ENCODE data around the gene ANO9. TPM values are rescaled to one million over a fixed set of nuclear protein-coding genes. Genes with fewer than 3 reads are reported as not detected.

Gene ANO9
- total and polyA plus RNA-seq, 2 donors (not counting 1 experiment from before 2014, with no cell fraction given) = not detected

DNA sequence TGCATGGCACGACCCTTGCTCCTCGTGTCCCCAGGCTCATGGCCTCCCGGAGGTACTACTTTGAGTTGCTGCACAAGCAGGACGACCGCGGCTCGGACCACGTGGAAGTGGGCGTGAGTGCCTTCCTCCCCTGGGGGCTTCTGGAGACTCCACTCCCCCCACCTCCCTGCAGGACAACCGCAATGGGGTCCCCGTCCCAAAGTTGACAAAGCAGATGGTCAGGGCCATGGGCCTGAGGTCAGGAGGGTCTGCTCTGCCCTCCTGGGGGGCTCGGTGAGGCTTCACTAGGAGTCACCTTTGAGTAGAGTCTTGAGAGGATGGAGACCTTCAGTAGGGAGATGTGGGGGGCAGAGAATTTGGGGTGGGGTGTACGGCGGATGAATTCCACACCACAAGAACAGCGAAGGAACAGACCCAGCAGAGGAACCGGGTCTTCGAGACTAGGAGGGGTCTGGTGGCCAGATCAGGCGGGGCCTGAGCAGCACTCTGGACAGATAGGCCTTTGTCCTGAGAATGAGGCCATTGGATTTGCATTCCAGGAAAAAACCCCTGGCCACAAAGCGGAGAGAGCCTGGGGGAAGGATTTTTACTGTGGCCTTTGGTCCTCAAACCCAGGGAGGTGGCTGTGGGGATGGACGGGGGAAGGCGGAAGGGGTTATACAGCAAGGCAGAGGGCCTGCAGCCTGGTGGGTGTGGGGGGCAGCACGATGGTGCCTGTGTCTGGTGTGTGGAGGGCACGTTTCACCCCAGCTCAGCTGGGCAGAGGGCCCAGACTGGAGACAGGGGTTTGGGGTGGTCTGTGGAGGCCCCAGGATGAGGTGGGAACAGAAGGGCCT lies 67.9 kb downstream of the ANO9 start:
- Histone ChIP-seq H3K36me3 (ENCODE audit: control insufficient read depth, insufficient read depth, low read length) (no peaks in the 10 kb centered on the region), H2AFZ (ENCODE audit: low read length) (no peak overlapping the region), H4K20me1 (ENCODE audit: control insufficient read depth, extremely low read depth, insufficient read depth, low read length) (no peaks in the 10 kb centered on the region), H3K79me2 (ENCODE audit: control insufficient read depth, insufficient read depth, low read length) (no peaks in the 10 kb centered on the region), H3K4me2 (ENCODE audit: extremely low read depth, insufficient read depth, low read length) (no peak overlapping the region), H3K27ac (ENCODE audit: insufficient read depth, low read length) (no peak overlapping the region), H3K9me3 (ENCODE audit: control insufficient read depth, insufficient read depth, low read depth, low read length) (no peaks in the 10 kb centered on the region), H3K27me3 (ENCODE audit: control insufficient read depth, insufficient read depth, low read length) (no peaks in the 10 kb centered on the region), H3K9ac (ENCODE audit: insufficient read depth, low read length) (no peak overlapping the region), H3K4me1 (ENCODE audit: control insufficient read depth, extremely low read depth, insufficient read depth, low read length) (no peaks in the 10 kb centered on the region), H3K4me3 (replicated peaks in 1 of 4; ENCODE audit: control extremely low read depth in 1 of 4, insufficient read depth in 1 of 4, low read depth in 3 of 4, low read length in 4 of 4) (no peak overlapping the region)
- TF ChIP-seq, protein P1, sequence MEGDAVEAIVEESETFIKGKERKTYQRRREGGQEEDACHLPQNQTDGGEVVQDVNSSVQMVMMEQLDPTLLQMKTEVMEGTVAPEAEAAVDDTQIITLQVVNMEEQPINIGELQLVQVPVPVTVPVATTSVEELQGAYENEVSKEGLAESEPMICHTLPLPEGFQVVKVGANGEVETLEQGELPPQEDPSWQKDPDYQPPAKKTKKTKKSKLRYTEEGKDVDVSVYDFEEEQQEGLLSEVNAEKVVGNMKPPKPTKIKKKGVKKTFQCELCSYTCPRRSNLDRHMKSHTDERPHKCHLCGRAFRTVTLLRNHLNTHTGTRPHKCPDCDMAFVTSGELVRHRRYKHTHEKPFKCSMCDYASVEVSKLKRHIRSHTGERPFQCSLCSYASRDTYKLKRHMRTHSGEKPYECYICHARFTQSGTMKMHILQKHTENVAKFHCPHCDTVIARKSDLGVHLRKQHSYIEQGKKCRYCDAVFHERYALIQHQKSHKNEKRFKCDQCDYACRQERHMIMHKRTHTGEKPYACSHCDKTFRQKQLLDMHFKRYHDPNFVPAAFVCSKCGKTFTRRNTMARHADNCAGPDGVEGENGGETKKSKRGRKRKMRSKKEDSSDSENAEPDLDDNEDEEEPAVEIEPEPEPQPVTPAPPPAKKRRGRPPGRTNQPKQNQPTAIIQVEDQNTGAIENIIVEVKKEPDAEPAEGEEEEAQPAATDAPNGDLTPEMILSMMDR (conservative IDR thresholded peaks at IDR 0.05 in 1 of 2, IDR thresholded peaks at IDR 0.05 in 1 of 2; ENCODE audit: low read depth in 1 of 2, low read length in 2 of 2) = no peak
- no peak for TF ChIP-seq EZH2 (IDR thresholded peaks at IDR 0.05; ENCODE audit: low read length, missing control alignments)
- no peak for DNase-seq (ENCODE audit: low read depth in 2 of 2)

DNA sequence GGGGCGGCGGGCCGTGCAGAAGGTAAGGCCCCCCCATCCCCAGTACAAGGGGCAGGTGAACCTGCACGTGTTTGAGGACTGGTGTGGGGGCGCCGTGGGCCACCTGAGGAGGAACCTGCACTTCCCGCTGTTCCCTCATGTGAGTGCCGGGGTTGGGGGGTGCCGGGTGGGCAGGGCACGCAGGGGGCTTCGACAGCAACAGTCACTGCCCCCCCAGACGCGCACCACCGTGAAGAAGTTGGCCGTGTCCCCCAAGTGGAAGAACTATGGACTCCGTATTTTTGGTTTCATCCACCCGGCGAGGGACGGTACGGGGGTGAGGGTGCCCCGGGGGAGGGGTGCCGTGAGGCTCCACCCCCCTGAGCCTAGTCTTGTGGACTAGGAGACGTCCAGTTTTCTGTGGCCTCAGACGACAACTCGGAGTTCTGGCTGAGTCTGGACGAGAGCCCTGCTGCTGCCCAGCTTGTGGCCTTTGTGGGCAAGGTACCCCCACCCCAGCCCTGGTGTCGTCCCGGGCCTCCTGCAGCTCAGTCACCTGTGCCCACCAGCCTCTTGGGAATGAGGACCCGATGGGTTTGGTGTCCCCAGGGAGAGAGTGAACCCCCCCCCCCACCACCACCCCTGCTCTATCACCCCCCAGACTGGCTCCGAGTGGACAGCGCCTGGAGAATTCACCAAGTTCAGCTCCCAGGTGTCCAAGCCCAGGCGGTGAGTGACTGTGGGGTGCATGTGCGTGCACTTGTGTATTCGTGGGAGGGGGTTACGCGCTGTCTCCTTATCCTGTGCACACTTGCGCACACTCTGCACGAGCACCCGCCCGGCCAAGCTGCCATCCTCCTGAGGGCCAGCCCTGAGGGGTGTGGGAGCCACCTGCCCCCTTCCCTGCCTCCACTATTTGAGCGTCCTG lies 68.7 kb downstream of the ANO9 start:
- no peak for TF ChIP-seq EZH2 (IDR thresholded peaks at IDR 0.05; ENCODE audit: low read length, missing control alignments)
- TF ChIP-seq, protein P1 (conservative IDR thresholded peaks at IDR 0.05 in 1 of 2, IDR thresholded peaks at IDR 0.05 in 1 of 2; ENCODE audit: low read depth in 1 of 2, low read length in 2 of 2) = no peak
- Histone ChIP-seq H2AFZ (ENCODE audit: low read length) (no peak overlapping the region), H3K9me3 (ENCODE audit: control insufficient read depth, insufficient read depth, low read depth, low read length) (no peaks in the 10 kb centered on the region), H3K27ac (ENCODE audit: insufficient read depth, low read length) (no peak overlapping the region), H3K79me2 (ENCODE audit: control insufficient read depth, insufficient read depth, low read length) (no peaks in the 10 kb centered on the region), H3K27me3 (ENCODE audit: control insufficient read depth, insufficient read depth, low read length) (peaks cover 5% of the 10 kb centered on the region), H3K4me3 (replicated peaks in 1 of 4; ENCODE audit: control extremely low read depth in 1 of 4, insufficient read depth in 1 of 4, low read depth in 3 of 4, low read length in 4 of 4) (no peak overlapping the region), H3K9ac (ENCODE audit: insufficient read depth, low read length) (no peak overlapping the region), H4K20me1 (ENCODE audit: control insufficient read depth, extremely low read depth, insufficient read depth, low read length) (no peaks in the 10 kb centered on the region), H3K4me1 (ENCODE audit: control insufficient read depth, extremely low read depth, insufficient read depth, low read length) (peaks cover 3% of the 10 kb centered on the region), H3K36me3 (ENCODE audit: control insufficient read depth, insufficient read depth, low read length) (no peaks in the 10 kb centered on the region), H3K4me2 (ENCODE audit: extremely low read depth, insufficient read depth, low read length) (no peak overlapping the region)
- no peak for DNase-seq (ENCODE audit: low read depth in 2 of 2)

Measured in fibroblast of lung (primary cell).